ENCODE measurements around the gene FOXQ1.

Gene FOXQ1

GRCh38 chr6:1285556-1285955 lies 26.3 kb upstream of the FOXQ1 start:
- no peak overlapping the region for H3K27ac ChIP-seq (ENCODE audit: low read length)
- no peak overlapping the region for H2AFZ ChIP-seq (ENCODE audit: low read depth, low read length)
- H4K20me1 ChIP-seq (ENCODE audit: insufficient read depth, low read length), result no peaks in the 10 kb centered on the region

GRCh38 chr6:1285956-1286355 lies 25.9 kb upstream of the FOXQ1 start:
- Histone ChIP-seq H3K4me2 (ENCODE audit: low read length) (no peak overlapping the region), H3K9me3 (ENCODE audit: insufficient read depth, low read length) (no peaks in the 10 kb centered on the region), H3K79me2 (ENCODE audit: low read length) (no peaks in the 10 kb centered on the region), H3K4me3 (ENCODE audit: low read length) (no peak overlapping the region), H3K27ac (ENCODE audit: low read length) (no peak overlapping the region), H4K20me1 (ENCODE audit: insufficient read depth, low read length) (no peaks in the 10 kb centered on the region), H3K9ac (ENCODE audit: low read length) (no peak overlapping the region), H3K4me1 (ENCODE audit: low read length) (no peaks in the 10 kb centered on the region), H3K27me3 (ENCODE audit: low read depth, low read length) (no peaks in the 10 kb centered on the region), H2AFZ (ENCODE audit: low read depth, low read length) (no peak overlapping the region), H3K36me3 (replicated peaks; ENCODE audit: low read depth, low read length) (no peaks in the 10 kb centered on the region)
- TF ChIP-seq CTCF (IDR thresholded peaks at IDR 0.05; ENCODE audit: low read depth, low read length) (no peak), EZH2phosphoT487 (IDR thresholded peaks at IDR 0.05; ENCODE audit: low read depth) (no peak)

More at GRCh38 chr6:1285556-1285955, 26.3 kb upstream of the FOXQ1 start:
- Histone ChIP-seq H3K4me1 (ENCODE audit: low read length) (no peaks in the 10 kb centered on the region), H3K4me2 (ENCODE audit: low read length) (no peak overlapping the region), H3K79me2 (ENCODE audit: low read length) (no peaks in the 10 kb centered on the region), H3K9ac (ENCODE audit: low read length) (no peak overlapping the region), H3K27me3 (ENCODE audit: low read depth, low read length) (no peaks in the 10 kb centered on the region), H3K9me3 (ENCODE audit: insufficient read depth, low read length) (no peaks in the 10 kb centered on the region), H3K4me3 (ENCODE audit: low read length) (no peak overlapping the region), H3K36me3 (replicated peaks; ENCODE audit: low read depth, low read length) (no peaks in the 10 kb centered on the region)
- no peak for TF ChIP-seq EZH2phosphoT487 (IDR thresholded peaks at IDR 0.05; ENCODE audit: low read depth)
- TF ChIP-seq CTCF (IDR thresholded peaks at IDR 0.05; ENCODE audit: low read depth, low read length), result no peak

- no peak for TF ChIP-seq CTCF (IDR thresholded peaks at IDR 0.05; ENCODE audit: low read depth, low read length)
- no peak for TF ChIP-seq EZH2phosphoT487 (IDR thresholded peaks at IDR 0.05; ENCODE audit: low read depth)
- Histone ChIP-seq H3K4me2 (ENCODE audit: low read length) (no peak overlapping the region), H3K79me2 (ENCODE audit: low read length) (no peaks in the 10 kb centered on the region), H4K20me1 (ENCODE audit: insufficient read depth, low read length) (no peaks in the 10 kb centered on the region), H2AFZ (ENCODE audit: low read depth, low read length) (no peak overlapping the region), H3K9ac (ENCODE audit: low read length) (no peak overlapping the region), H3K36me3 (replicated peaks; ENCODE audit: low read depth, low read length) (no peaks in the 10 kb centered on the region), H3K4me3 (ENCODE audit: low read length) (no peak overlapping the region), H3K4me1 (ENCODE audit: low read length) (no peaks in the 10 kb centered on the region), H3K9me3 (ENCODE audit: insufficient read depth, low read length) (no peaks in the 10 kb centered on the region), H3K27me3 (ENCODE audit: low read depth, low read length) (no peaks in the 10 kb centered on the region), H3K27ac (ENCODE audit: low read length) (no peak overlapping the region)
Observed at GRCh38 chr6:1287103-1287591, 24.8 kb upstream of the FOXQ1 start.

- Histone ChIP-seq H2AFZ (ENCODE audit: low read depth, low read length) (no peak overlapping the region), H3K4me3 (ENCODE audit: low read length) (no peak overlapping the region), H3K4me2 (ENCODE audit: low read length) (no peak overlapping the region), H3K4me1 (ENCODE audit: low read length) (no peaks in the 10 kb centered on the region), H3K27me3 (ENCODE audit: low read depth, low read length) (no peaks in the 10 kb centered on the region), H3K36me3 (replicated peaks; ENCODE audit: low read depth, low read length) (no peaks in the 10 kb centered on the region), H4K20me1 (ENCODE audit: insufficient read depth, low read length) (no peaks in the 10 kb centered on the region), H3K27ac (ENCODE audit: low read length) (no peak overlapping the region), H3K9ac (ENCODE audit: low read length) (no peak overlapping the region), H3K9me3 (ENCODE audit: insufficient read depth, low read length) (no peaks in the 10 kb centered on the region), H3K79me2 (ENCODE audit: low read length) (no peaks in the 10 kb centered on the region)
- TF ChIP-seq CTCF (IDR thresholded peaks at IDR 0.05; ENCODE audit: low read depth, low read length), result no peak
- TF ChIP-seq EZH2phosphoT487 (IDR thresholded peaks at IDR 0.05; ENCODE audit: low read depth), result no peak
Observed at GRCh38 chr6:1290086-1290485, 21.8 kb upstream of the FOXQ1 start.
